ENCODE data around the gene DPP9. TPM values are rescaled to one million over a fixed set of nuclear protein-coding genes. Genes with fewer than 3 reads are reported as not detected.

Gene DPP9
- total RNA-seq, 4 donors from 2014 or later = 76.7 to 125 (median 86.6) TPM

DNA sequence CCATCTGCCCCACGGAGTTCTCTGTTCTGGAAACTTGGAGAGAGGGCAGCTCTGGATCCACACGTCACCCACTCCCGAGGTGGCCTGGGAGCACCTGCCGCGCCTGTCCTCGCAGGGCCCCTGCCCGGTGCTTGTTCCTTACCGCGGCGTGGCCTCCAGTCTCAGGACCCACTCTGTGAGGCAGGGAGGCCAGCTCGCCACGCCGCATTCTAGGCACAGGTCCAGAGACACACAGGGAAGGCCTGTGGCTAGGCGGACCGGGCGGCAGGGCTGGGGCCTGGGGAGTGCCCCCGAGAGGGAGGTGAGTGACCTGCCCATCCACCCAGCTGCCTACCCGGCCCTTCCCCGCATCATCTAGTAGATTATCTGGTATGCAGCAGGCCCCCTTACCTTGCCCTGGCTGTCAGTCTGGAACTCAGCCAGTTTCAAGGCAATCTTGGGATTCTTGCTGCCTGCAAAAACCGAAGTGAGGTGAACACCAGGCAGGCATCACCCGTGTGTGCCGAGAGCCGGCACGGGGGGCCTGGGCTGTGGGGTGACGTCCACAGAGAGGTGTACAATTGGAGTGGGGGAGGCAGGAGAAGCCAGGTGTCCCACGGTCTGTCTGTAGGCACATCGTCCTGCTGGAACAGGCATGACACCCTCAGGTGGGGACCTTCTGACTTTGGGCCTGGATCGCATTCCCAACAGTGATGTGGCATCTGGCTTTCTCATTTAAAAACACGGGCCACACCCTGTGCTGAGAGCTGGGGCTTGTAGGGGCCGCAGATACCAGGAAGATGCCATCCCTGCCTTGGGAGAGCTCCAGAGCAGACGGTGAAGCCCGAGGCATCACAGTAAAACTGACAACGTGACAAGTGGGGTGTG lies 23.6 kb downstream of the DPP9 start:
- intact Hi-C loops (cut with DNase I; ENCODE audit: low total_unique reads) = no loop called here
- TF ChIP-seq, protein P1, sequence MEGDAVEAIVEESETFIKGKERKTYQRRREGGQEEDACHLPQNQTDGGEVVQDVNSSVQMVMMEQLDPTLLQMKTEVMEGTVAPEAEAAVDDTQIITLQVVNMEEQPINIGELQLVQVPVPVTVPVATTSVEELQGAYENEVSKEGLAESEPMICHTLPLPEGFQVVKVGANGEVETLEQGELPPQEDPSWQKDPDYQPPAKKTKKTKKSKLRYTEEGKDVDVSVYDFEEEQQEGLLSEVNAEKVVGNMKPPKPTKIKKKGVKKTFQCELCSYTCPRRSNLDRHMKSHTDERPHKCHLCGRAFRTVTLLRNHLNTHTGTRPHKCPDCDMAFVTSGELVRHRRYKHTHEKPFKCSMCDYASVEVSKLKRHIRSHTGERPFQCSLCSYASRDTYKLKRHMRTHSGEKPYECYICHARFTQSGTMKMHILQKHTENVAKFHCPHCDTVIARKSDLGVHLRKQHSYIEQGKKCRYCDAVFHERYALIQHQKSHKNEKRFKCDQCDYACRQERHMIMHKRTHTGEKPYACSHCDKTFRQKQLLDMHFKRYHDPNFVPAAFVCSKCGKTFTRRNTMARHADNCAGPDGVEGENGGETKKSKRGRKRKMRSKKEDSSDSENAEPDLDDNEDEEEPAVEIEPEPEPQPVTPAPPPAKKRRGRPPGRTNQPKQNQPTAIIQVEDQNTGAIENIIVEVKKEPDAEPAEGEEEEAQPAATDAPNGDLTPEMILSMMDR (IDR thresholded peaks at IDR 0.05) = no peak
- no peak for TF ChIP-seq POLR2A (IDR thresholded peaks at IDR 0.05)
- 47 to 63% methylated on average over 28 to 32 of the region's 33 CpGs for WGBS, 2 donors
- DNase-seq (ENCODE audit: low spot score in 2 of 2) = peak in 1 of 2 donors; percentile 66
- no peak overlapping the region for H3K4me3 ChIP-seq (ENCODE audit: low read depth, poor library complexity, severe bottlenecking)

DNA sequence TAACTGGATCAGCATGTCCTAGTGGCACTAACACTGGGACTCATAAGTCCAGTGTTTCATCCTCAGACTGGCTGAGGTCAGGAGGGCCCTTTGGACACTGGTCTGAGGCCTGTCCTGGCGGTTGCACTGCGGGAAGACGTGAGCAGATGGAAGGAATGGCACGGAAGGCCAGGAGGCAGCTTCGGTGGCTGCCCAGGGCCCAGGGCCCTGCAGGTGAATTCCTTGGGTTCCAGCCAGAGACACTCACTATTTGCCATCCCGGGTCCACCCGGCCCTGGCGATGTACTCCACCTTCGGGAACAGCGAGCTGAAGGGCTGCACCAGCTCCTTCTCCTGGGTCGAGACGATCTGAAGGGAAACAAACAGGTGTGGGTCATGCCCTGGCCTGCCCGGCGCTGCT lies 26.3 kb downstream of the DPP9 start:
- WGBS, 2 donors = 68 to 72% methylated on average over 9 to 14 of the region's 14 CpGs
- H3K4me3 ChIP-seq (ENCODE audit: low read depth, poor library complexity, severe bottlenecking) = no peak overlapping the region
- TF ChIP-seq, protein P1 (IDR thresholded peaks at IDR 0.05) = no peak
- no peak for TF ChIP-seq POLR2A (IDR thresholded peaks at IDR 0.05)
- no peak for DNase-seq (ENCODE audit: low spot score in 2 of 2)
- intact Hi-C loops (cut with DNase I; ENCODE audit: low total_unique reads) = no loop called here

DNA sequence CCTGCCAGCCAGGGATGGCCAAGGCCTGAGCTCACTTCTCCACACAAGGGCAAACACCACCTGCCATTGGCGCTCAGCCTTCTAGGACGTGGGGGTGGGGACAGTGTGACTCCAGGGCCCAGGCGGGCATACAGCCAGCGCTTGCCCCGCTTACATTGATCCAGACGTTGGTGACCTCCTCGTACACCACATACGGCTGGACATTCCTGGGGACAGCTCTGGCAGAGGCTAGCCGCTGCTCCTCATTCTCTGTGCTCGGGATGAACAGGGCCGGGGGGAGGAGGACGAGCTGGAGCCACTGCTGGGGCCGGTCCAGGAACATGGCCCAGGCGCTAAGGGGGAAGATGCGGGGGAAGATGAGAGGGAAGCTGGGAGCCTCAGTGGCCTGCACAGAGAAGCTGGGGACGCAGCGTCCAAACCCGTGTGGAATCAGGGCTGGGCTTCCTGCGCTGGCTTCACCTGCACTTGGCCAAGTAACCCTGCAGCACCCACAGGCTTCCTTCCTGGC lies 28.4 kb downstream of the DPP9 start:
- no peak overlapping the region for H3K4me3 ChIP-seq (ENCODE audit: low read depth, poor library complexity, severe bottlenecking)
- intact Hi-C loops (cut with DNase I; ENCODE audit: low total_unique reads) = no loop called here
- TF ChIP-seq, protein P1 (IDR thresholded peaks at IDR 0.05) = no peak
- no peak for TF ChIP-seq POLR2A (IDR thresholded peaks at IDR 0.05)
- 76 to 80% methylated on average over 19 of the region's 19 CpGs for WGBS, 2 donors
- no peak for DNase-seq (ENCODE audit: low spot score in 2 of 2)

DNA sequence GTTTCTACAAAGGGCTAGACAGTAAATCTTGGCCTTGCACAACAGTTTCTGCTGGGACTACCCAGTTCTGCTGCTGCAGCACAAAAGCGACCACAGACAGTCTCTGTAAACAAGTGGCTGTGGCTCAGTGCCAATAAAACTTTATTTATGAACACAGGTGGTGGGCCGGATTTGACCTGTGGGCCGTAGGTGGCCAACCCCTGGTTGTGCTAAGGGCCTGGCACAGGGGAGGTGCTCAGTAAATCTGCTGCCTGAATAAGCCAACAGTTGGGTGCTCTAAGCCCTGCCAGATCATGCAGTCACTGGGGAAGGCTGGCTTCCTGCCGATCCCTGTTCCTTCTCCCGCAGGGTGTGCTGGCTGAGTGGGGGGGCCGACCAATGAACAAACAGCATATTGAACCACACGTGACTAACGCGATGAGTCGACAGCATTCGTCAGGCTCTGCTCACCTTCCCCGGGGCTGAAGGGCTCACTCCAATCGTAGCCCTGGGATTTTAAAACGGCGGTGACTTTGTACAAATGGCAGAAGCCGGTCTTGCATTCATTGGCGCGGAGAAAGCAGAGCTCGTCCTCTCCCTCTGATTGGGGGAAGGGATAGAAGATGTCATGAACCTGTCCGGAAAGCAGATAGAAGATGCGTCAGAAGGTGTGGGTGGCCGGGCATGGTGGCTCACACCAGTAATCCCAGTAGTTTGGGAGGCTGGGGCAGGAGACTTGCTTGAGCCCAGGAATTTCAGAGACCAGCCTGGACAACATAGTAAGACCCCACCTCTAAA lies 29.2 kb downstream of the DPP9 start:
- DNase-seq (ENCODE audit: low spot score in 2 of 2) = peak; percentile 88 to 95
- no peak overlapping the region for H3K4me3 ChIP-seq (ENCODE audit: low read depth, poor library complexity, severe bottlenecking)
- WGBS, 2 donors = 58 to 62% methylated on average over 22 of the region's 22 CpGs
- intact Hi-C loops (cut with DNase I; ENCODE audit: low total_unique reads) = no loop called here
- TF ChIP-seq, protein P1 (IDR thresholded peaks at IDR 0.05) = no peak
- TF ChIP-seq POLR2A (IDR thresholded peaks at IDR 0.05) = no peak

DNA sequence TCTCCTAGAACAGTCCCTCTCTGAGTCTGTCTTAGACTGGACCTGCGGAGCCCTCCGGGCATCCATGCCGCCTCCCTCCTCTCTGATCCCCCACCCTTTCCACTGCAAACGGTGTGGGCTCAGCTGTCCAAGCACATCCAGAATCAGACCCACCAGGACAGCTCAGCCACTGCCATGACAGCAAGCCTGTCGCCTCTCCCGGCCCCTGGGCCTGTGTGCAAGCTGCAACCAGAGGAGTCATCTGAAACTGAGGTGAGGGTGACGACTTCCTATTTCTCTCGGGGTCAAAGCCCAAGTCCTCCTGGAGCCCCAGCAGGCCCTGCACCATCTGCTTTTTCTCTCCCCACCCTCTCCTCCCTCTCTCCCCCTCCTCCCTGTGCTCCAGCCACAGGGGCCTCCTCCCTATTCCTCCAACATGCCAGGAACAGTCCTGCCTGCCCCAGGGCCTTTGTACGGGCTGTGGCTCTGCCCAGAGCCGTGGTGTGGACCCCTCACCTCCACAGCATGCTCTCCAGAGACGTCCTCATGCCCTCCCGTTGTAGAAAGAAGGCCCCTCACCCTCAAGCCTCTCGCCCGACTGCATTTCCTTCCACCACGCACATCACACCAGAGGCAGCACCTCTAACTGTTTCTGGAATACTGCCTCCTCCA lies 30.0 kb downstream of the DPP9 start:
- DNase-seq (ENCODE audit: low spot score in 2 of 2) = no peak
- WGBS, 2 donors = 63 to 75% methylated on average over 15 of the region's 15 CpGs
- intact Hi-C loops (cut with DNase I; ENCODE audit: low total_unique reads) = no loop called here
- no peak for TF ChIP-seq POLR2A (IDR thresholded peaks at IDR 0.05)
- TF ChIP-seq, protein P1 (IDR thresholded peaks at IDR 0.05) = no peak
- H3K4me3 ChIP-seq (ENCODE audit: low read depth, poor library complexity, severe bottlenecking) = no peak overlapping the region

Data from lower leg skin (tissue), 4 donors.